ENCODE measurements around the gene SLCO3A1. TPM values are rescaled to one million over a fixed set of nuclear protein-coding genes. Genes with fewer than 3 reads are reported as not detected.

Gene SLCO3A1
- total RNA-seq, 1 experiment from 2014 or later: 5.1 TPM

DNA sequence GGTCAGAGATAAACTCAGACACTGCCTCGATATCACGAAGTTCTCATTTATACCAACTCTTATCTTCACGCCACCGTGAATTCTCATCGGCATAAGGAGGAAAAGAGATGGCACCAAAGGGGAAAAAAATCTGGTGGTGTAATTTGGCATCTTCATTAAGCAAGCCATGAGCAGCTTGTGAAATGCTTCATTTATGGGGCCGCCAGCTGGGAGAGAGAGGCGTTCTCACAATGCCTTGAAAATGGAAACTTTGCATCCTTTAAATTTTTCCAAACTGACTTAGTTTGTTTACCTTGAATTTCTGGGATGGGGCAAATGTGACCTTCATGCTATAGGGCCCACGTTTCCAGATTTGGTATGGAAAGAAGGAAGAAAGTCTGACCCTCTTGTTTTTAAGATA, 297.7 kb downstream of the SLCO3A1 start:
- RAD21 ChIA-PET (ENCODE audit: low non-redundant PET in 1 of 2, low total read pairs in 2 of 2, uncharacterized antibody in 2 of 2, unreplicated experiment in 2 of 2): no interaction called here
- CTCF ChIA-PET: no interaction called here
- ATAC-seq: no peak

DNA sequence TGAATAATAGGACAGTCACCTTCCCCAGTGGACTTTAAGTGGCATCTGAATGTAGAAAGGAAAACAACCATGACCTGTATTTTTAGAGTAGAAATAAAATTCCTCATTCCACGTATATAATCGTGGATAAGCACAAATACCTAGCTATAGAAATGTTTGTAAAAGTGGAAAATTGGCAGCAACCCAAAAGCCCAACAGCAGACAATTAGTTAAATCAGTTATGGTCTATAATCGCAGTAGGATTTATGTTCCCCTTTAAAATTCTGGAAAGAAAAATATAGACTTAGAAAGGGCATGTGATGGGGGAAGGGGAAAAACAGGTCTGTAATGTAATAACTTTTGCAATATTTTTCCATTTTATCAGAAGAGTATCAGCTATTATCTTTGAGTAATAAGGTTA, 298.2 kb downstream of the SLCO3A1 start:
- POLR2A ChIA-PET: no interaction called here

More for the DNA sequence above, 297.7 kb downstream of the SLCO3A1 start:
- Histone ChIP-seq H3K9me3 (ENCODE audit: control insufficient read depth in 1 of 2, insufficient read depth in 1 of 2, low read depth in 1 of 2, low read length in 2 of 2) (no peaks in the 10 kb centered on the region), H3K27ac (ENCODE audit: low read depth, low read length) (no peak overlapping the region), H3K9me2 (ENCODE audit: insufficient read depth) (no peaks in the 10 kb centered on the region), H3K79me2 (ENCODE audit: insufficient read depth, low read length) (no peaks in the 10 kb centered on the region), H3K9ac (ENCODE audit: low read length) (no peak overlapping the region), H3K36me3 (ENCODE audit: control insufficient read depth in 1 of 2, insufficient read depth in 2 of 2, low read length in 2 of 2) (no peaks in the 10 kb centered on the region), H3K27me3 (ENCODE audit: insufficient read depth, low read length) (no peaks in the 10 kb centered on the region), H3K4me2 (ENCODE audit: low read length) (no peak overlapping the region), H3K4me3 (replicated peaks in 1 of 2; ENCODE audit: low read depth in 1 of 2, low read length in 2 of 2) (no peak overlapping the region), H2AFZ (ENCODE audit: low read depth, low read length, poor library complexity, severe bottlenecking) (no peak overlapping the region), H3K4me1 (ENCODE audit: control insufficient read depth in 1 of 2, insufficient read depth in 2 of 2, low read length in 2 of 2) (no peaks in the 10 kb centered on the region), H4K20me1 (ENCODE audit: insufficient read depth) (no peaks in the 10 kb centered on the region)
- POLR2A ChIA-PET: no interaction called here
- no peak for TF ChIP-seq EGR1 (IDR thresholded peaks at IDR 0.05; ENCODE audit: low read depth)
- TF ChIP-seq ZNF274 (IDR thresholded peaks at IDR 0.05; ENCODE audit: low read depth, low read length): no peak
- TF ChIP-seq, protein P1, sequence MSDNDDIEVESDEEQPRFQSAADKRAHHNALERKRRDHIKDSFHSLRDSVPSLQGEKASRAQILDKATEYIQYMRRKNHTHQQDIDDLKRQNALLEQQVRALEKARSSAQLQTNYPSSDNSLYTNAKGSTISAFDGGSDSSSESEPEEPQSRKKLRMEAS (IDR thresholded peaks at IDR 0.05): no peak
- no peak for TF ChIP-seq ELF1 (IDR thresholded peaks at IDR 0.05; ENCODE audit: borderline replicate concordance, low read depth)
- TF ChIP-seq POLR2A (IDR thresholded peaks at IDR 0.05; ENCODE audit: borderline replicate concordance, extremely low read depth, insufficient read depth, insufficient read length): no peak
- TF ChIP-seq ZFX (IDR thresholded peaks at IDR 0.05): no peak
- TF ChIP-seq EZH2phosphoT487 (IDR thresholded peaks at IDR 0.05; ENCODE audit: borderline replicate concordance): no peak
- TF ChIP-seq JUND (IDR thresholded peaks at IDR 0.05): no peak
- TF ChIP-seq SIN3A (IDR thresholded peaks at IDR 0.05; ENCODE audit: low read depth): no peak
- TF ChIP-seq SRF (IDR thresholded peaks at IDR 0.05; ENCODE audit: low read depth): no peak
- DNase-seq (ENCODE audit: low read depth, low spot score): no peak
- intact Hi-C loops (cut with micrococcal nuclease): no loop called here
- no TSS peak for BruUV-seq (replicated peaks)

More for the DNA sequence above, 298.2 kb downstream of the SLCO3A1 start:
- Histone ChIP-seq H3K4me1 (ENCODE audit: control insufficient read depth in 1 of 2, insufficient read depth in 2 of 2, low read length in 2 of 2) (no peaks in the 10 kb centered on the region), H3K9me2 (ENCODE audit: insufficient read depth) (no peaks in the 10 kb centered on the region), H3K4me2 (ENCODE audit: low read length) (no peak overlapping the region), H3K36me3 (ENCODE audit: control insufficient read depth in 1 of 2, insufficient read depth in 2 of 2, low read length in 2 of 2) (no peaks in the 10 kb centered on the region), H4K20me1 (ENCODE audit: insufficient read depth) (no peaks in the 10 kb centered on the region), H3K27ac (ENCODE audit: low read depth, low read length) (no peak overlapping the region), H3K79me2 (ENCODE audit: insufficient read depth, low read length) (no peaks in the 10 kb centered on the region), H3K9ac (ENCODE audit: low read length) (no peak overlapping the region), H2AFZ (ENCODE audit: low read depth, low read length, poor library complexity, severe bottlenecking) (no peak overlapping the region), H3K9me3 (ENCODE audit: control insufficient read depth in 1 of 2, insufficient read depth in 1 of 2, low read depth in 1 of 2, low read length in 2 of 2) (no peaks in the 10 kb centered on the region), H3K4me3 (replicated peaks in 1 of 2; ENCODE audit: low read depth in 1 of 2, low read length in 2 of 2) (no peak overlapping the region), H3K27me3 (ENCODE audit: insufficient read depth, low read length) (no peaks in the 10 kb centered on the region)
- ATAC-seq (no peak), DNase-seq (ENCODE audit: low read depth, low spot score) (no peak)
- no peak for TF ChIP-seq EGR1 (IDR thresholded peaks at IDR 0.05; ENCODE audit: low read depth)
- TF ChIP-seq RAD21 (IDR thresholded peaks at IDR 0.05; ENCODE audit: low read depth): no peak
- TF ChIP-seq, protein P2, sequence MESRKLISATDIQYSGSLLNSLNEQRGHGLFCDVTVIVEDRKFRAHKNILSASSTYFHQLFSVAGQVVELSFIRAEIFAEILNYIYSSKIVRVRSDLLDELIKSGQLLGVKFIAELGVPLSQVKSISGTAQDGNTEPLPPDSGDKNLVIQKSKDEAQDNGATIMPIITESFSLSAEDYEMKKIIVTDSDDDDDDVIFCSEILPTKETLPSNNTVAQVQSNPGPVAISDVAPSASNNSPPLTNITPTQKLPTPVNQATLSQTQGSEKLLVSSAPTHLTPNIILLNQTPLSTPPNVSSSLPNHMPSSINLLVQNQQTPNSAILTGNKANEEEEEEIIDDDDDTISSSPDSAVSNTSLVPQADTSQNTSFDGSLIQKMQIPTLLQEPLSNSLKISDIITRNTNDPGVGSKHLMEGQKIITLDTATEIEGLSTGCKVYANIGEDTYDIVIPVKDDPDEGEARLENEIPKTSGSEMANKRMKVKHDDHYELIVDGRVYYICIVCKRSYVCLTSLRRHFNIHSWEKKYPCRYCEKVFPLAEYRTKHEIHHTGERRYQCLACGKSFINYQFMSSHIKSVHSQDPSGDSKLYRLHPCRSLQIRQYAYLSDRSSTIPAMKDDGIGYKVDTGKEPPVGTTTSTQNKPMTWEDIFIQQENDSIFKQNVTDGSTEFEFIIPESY (IDR thresholded peaks at IDR 0.05; ENCODE audit: extremely low read depth, insufficient replicate concordance, low read length): no peak
- TF ChIP-seq, protein P3, sequence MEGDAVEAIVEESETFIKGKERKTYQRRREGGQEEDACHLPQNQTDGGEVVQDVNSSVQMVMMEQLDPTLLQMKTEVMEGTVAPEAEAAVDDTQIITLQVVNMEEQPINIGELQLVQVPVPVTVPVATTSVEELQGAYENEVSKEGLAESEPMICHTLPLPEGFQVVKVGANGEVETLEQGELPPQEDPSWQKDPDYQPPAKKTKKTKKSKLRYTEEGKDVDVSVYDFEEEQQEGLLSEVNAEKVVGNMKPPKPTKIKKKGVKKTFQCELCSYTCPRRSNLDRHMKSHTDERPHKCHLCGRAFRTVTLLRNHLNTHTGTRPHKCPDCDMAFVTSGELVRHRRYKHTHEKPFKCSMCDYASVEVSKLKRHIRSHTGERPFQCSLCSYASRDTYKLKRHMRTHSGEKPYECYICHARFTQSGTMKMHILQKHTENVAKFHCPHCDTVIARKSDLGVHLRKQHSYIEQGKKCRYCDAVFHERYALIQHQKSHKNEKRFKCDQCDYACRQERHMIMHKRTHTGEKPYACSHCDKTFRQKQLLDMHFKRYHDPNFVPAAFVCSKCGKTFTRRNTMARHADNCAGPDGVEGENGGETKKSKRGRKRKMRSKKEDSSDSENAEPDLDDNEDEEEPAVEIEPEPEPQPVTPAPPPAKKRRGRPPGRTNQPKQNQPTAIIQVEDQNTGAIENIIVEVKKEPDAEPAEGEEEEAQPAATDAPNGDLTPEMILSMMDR (IDR thresholded peaks at IDR 0.05 in 2 of 3, conservative IDR thresholded peaks at IDR 0.05 in 1 of 3; ENCODE audit: borderline replicate concordance in 1 of 3, insufficient read depth in 1 of 3, low read depth in 2 of 3, low read length in 2 of 3): no peak
- TF ChIP-seq SRF (IDR thresholded peaks at IDR 0.05; ENCODE audit: low read depth): no peak
- TF ChIP-seq ZNF274 (IDR thresholded peaks at IDR 0.05; ENCODE audit: low read depth, low read length): no peak
- TF ChIP-seq EZH2 (IDR thresholded peaks at IDR 0.05): no peak
- TF ChIP-seq, protein P4, sequence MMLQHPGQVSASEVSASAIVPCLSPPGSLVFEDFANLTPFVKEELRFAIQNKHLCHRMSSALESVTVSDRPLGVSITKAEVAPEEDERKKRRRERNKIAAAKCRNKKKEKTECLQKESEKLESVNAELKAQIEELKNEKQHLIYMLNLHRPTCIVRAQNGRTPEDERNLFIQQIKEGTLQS (IDR thresholded peaks at IDR 0.05): no peak
- no peak for TF ChIP-seq CBX3 (IDR thresholded peaks at IDR 0.05; ENCODE audit: low read depth)
- no peak for TF ChIP-seq JUND (IDR thresholded peaks at IDR 0.05)
- no peak for TF ChIP-seq SIN3A (IDR thresholded peaks at IDR 0.05; ENCODE audit: low read depth)
- TF ChIP-seq POLR2AphosphoS5 (IDR thresholded peaks at IDR 0.05; ENCODE audit: low read depth, low read length): no peak
- TF ChIP-seq EZH2phosphoT487 (IDR thresholded peaks at IDR 0.05; ENCODE audit: borderline replicate concordance): no peak
- CTCF ChIA-PET: no interaction called here
- RAD21 ChIA-PET (ENCODE audit: low non-redundant PET in 1 of 2, low total read pairs in 2 of 2, uncharacterized antibody in 2 of 2, unreplicated experiment in 2 of 2): no interaction called here
- no TSS peak for BruUV-seq (replicated peaks)
- intact Hi-C loops (cut with micrococcal nuclease): no loop called here

All from HCT116 (cell line).